GM12875 (cell line): ENCODE measurements around the gene IGF2BP3.

Experiments
- H3K4me3 ChIP-seq: one replicate; pipeline ENCODE4 v1.5.1; 2011; ENCODE audit warnings: low read depth, low read length, control low read depth
- TF ChIP-seq, protein P1 (sequence below): IDR thresholded peaks from 2 replicates; pipeline ENCODE4 v1.5.1; 2011; ENCODE audit warnings: low read depth, mild to moderate bottlenecking, control low read depth, inconsistent platforms, low read length, moderate library complexity, borderline replicate concordance; ENCODE audit not compliant: insufficient read depth

Gene IGF2BP3

DNA sequence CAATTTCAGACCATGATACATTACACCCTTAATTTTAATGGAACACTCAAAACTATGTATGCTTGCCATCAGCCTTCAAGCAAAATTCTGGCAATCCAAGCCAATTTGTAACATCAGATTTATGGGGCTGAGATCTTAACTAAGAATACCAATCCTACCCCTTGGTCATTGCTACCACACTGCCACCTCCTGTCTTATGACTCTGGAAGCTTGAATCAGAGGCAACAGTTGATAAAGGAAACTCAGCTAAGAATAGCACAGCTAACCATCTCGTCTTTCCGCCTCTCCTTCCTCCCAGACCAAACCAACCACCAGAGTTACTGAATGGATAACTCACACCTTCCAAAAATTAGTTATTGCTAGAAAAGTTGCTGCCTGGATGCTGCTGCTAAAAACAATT, 7.4 kb downstream of the IGF2BP3 start:
- TF ChIP-seq, protein P1, sequence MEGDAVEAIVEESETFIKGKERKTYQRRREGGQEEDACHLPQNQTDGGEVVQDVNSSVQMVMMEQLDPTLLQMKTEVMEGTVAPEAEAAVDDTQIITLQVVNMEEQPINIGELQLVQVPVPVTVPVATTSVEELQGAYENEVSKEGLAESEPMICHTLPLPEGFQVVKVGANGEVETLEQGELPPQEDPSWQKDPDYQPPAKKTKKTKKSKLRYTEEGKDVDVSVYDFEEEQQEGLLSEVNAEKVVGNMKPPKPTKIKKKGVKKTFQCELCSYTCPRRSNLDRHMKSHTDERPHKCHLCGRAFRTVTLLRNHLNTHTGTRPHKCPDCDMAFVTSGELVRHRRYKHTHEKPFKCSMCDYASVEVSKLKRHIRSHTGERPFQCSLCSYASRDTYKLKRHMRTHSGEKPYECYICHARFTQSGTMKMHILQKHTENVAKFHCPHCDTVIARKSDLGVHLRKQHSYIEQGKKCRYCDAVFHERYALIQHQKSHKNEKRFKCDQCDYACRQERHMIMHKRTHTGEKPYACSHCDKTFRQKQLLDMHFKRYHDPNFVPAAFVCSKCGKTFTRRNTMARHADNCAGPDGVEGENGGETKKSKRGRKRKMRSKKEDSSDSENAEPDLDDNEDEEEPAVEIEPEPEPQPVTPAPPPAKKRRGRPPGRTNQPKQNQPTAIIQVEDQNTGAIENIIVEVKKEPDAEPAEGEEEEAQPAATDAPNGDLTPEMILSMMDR = no peak
- no peak overlapping the region for H3K4me3 ChIP-seq

DNA sequence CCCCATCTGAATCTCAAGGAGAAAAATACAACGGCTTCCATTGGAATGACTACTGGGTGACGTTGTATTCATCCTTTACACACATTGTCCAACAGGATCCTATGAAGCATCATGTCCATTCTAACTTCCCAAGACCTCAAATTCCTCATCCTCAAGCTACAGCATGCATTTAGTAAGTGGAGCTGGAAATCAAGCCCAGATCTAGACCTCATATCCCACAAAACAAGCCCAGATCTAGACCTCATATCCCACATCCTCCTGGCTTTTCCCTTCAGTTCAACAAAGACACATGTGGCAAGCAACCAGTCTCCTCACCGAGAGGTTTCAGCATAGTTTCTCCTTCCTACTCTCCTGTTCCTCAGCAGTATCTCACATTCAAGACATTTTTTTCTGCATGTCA, 12.2 kb downstream of the IGF2BP3 start:
- H3K4me3 ChIP-seq = no peak overlapping the region
- TF ChIP-seq, protein P1 = no peak

DNA sequence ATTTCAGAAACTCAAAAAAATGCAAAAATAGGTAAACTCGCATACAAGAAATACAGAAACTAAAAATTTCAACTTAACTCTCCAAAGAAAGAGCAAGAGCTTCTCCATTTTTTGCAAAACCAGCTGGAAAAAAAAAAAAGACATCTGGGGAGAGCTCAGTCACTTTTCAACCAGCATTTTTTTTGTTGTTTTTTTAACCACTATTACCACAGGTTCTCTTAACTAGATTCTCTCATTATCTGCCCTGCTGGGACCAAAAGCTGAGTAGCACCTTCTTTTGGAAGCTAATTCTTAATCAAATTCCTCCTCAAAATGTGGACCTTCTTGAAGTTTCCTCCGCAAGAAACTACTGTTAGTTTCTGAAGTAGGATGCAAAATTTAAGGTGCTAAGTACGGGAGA, 14.2 kb downstream of the IGF2BP3 start:
- no peak overlapping the region for H3K4me3 ChIP-seq
- TF ChIP-seq, protein P1 = no peak

DNA sequence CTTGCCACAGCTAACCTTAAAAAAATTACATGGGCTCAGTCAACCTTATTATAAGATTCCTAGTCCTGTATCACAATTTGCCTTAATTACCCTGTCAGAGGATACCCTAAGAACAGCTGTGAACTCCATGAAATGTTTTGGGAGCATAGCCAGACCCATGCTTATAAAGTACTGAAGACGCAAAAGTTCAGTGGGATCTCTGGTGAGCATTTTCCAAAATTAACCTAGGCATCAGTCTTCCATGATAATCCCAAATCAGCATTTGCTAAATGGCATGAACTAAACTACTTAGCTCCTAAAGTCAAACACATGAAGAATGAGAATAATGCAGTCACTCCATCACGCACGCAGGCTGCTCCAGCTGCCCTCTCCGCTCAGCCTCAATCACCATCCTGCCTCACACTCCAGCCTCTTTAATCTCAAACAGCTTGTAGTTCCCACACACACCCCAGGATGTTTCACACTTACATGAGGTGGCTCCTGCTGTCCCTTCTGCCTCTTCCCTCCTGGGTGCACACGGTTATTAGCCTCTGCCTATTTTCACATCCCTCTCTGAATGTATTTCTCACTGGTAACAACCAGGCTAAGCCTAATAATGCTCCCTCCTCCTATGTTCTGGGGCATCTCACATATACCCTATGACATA, 15.3 kb downstream of the IGF2BP3 start:
- TF ChIP-seq, protein P1 = no peak
- no peak overlapping the region for H3K4me3 ChIP-seq

DNA sequence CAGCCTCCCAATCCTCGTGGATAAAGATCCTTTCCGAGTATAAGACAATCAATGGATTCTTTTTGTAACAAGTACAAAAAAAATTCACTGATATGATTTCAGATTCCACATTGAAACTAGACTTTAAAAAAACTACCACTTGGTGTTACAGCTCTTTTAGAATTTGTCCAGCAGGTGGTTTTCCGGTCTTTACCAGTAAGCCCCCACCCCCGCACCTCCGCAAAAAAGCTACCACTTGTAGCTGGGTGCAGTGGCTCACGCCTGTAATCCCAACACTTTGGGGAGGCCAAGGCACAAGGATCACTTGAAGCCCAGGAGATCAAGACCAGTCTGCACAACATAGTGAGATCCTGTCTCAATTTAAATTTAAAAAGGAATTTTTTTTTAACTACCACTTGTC, 19.8 kb downstream of the IGF2BP3 start:
- no peak overlapping the region for H3K4me3 ChIP-seq
- TF ChIP-seq, protein P1 = no peak

DNA sequence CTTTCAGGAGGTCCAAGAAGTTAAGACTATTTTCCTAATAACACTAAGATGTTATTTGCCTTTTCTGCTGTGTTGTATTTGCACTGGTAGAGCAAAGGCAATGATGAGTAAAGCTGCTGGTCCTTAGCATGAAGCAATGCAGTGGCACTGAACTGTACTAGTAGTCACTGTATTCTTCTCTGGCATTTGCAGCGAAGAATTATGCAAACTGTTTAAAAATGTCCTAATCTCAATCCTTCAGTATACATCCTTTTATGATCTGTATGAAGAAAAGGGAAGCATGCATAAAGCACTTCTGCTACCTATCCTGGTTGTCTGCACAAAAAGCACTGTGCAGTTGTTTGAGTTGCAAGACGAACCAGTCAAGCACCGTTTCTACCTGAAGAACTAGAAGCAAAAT, 20.4 kb downstream of the IGF2BP3 start:
- H3K4me3 ChIP-seq = no peak overlapping the region
- TF ChIP-seq, protein P1 = no peak

DNA sequence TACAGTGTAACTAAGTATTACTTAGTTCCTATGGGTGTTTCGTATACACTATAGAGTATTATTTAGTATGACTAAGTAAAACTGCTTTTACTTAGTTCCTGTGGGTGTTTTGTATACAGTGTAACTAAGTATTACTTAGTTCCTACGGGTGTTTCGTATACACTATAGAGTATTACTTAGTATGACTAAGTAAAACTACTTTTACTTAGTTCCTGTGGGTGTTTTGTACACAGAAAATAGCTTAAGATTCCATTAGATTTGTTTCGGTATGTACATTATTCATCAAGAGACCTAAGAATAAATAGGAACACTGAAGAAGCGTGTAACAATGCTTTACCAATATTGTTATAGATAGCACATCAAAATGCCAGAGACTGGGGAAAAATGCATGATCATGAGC, 25.0 kb downstream of the IGF2BP3 start:
- H3K4me3 ChIP-seq = no peak overlapping the region
- TF ChIP-seq, protein P1 = no peak
